ENCODE data around the gene CDS2.

The CDS2 gene

GRCh38 chr20:5119435-5120184, 7.2 kb upstream of the CDS2 start, which contains the start of gene PCNA:
TSS of gene PCNA (minus strand) at chr20:5119958. CDS start at chr20:5119798, 160 bp downstream.
- FAIRE-seq: peak; percentile 98

- FAIRE-seq: no peak
These were observed 6.7 kb upstream of the CDS2 start for GRCh38 chr20:5120185-5120476.

GRCh38 chr20:5122873-5123260, 3.9 kb upstream of the CDS2 start:
- no peak for FAIRE-seq

GRCh38 chr20:5127204-5127858, 523 bp downstream of the CDS2 start:
- FAIRE-seq: no peak

GRCh38 chr20:5127859-5128424, 1.1 kb downstream of the CDS2 start:
- no peak for FAIRE-seq

GRCh38 chr20:5128886-5129285, 2.1 kb downstream of the CDS2 start:
- FAIRE-seq: no peak

GRCh38 chr20:5131502-5131901, 4.7 kb downstream of the CDS2 start:
- FAIRE-seq: no peak

- no peak for FAIRE-seq
These were observed 7.2 kb downstream of the CDS2 start for GRCh38 chr20:5133998-5134397.

GRCh38 chr20:5135363-5136012, 8.7 kb downstream of the CDS2 start:
- no peak for FAIRE-seq

- no peak for FAIRE-seq
These were observed 9.3 kb downstream of the CDS2 start for GRCh38 chr20:5136096-5136495.

- FAIRE-seq: no peak
These were observed 13.4 kb downstream of the CDS2 start for GRCh38 chr20:5140195-5140594.

- FAIRE-seq: no peak
These were observed 14.8 kb downstream of the CDS2 start for GRCh38 chr20:5141615-5142014.

- no peak for FAIRE-seq
These were observed 17.0 kb downstream of the CDS2 start for GRCh38 chr20:5143851-5144250.

- FAIRE-seq: no peak
These were observed 18.7 kb downstream of the CDS2 start for GRCh38 chr20:5145365-5146098.

GRCh38 chr20:5146099-5146668, 19.4 kb downstream of the CDS2 start:
- no peak for FAIRE-seq

- no peak for FAIRE-seq
These were observed 20.2 kb downstream of the CDS2 start for GRCh38 chr20:5146871-5147592.

GRCh38 chr20:5148581-5148980, 21.8 kb downstream of the CDS2 start:
- no peak for FAIRE-seq

GRCh38 chr20:5149892-5150225, 23.1 kb downstream of the CDS2 start:
- FAIRE-seq: no peak

GRCh38 chr20:5150226-5151076, 23.6 kb downstream of the CDS2 start:
- FAIRE-seq: no peak

- no peak for FAIRE-seq
These were observed 26.3 kb downstream of the CDS2 start for GRCh38 chr20:5153152-5153467.
